ENCODE data around the gene TMEM144. TPM values are rescaled to one million over a fixed set of nuclear protein-coding genes. Genes with fewer than 3 reads are reported as not detected.

TMEM144 gene
- total RNA-seq, 1 experiment from 2014 or later = 6.0 TPM

- no peak for ATAC-seq
- no peak for TF ChIP-seq REST (IDR thresholded peaks at IDR 0.05; ENCODE audit: insufficient read depth in 1 of 2, low read depth in 2 of 2, low read length in 1 of 2)
- no peak for TF ChIP-seq POLR2AphosphoS5 (IDR thresholded peaks at IDR 0.05; ENCODE audit: low read depth, low read length)
- no peak for TF ChIP-seq CTCF (IDR thresholded peaks at IDR 0.05)
- no peak for TF ChIP-seq TCF7L2 (IDR thresholded peaks at IDR 0.05; ENCODE audit: low read depth, low read length)
- TF ChIP-seq SIN3A (IDR thresholded peaks at IDR 0.05; ENCODE audit: borderline replicate concordance, insufficient read depth, low read depth, low read length) = no peak
- ChIA-PET CTCF (no interaction called here), POLR2A (no interaction called here)
- Histone ChIP-seq H3K36me3 (ENCODE audit: control insufficient read depth, insufficient read depth, low read length) (no peaks in the 10 kb centered on the region), H3K4me3 (ENCODE audit: low read depth in 2 of 2, low read length in 2 of 2) (no peak overlapping the region), H3K27me3 (ENCODE audit: control insufficient read depth, insufficient read depth, low read length) (no peaks in the 10 kb centered on the region), H3K27ac (ENCODE audit: low read length) (no peak overlapping the region), H3K4me1 (ENCODE audit: control insufficient read depth, insufficient read depth, low read length) (peaks cover 3% of the 10 kb centered on the region; the same call in 1 of the 2 replicates), H3K9me3 (ENCODE audit: control insufficient read depth, insufficient read depth, low read depth, low read length) (no peaks in the 10 kb centered on the region)
- BruUV-seq (replicated peaks) = no TSS peak
- no peak for DNase-seq (ENCODE audit: low read depth, low spot score)
- intact Hi-C loops (cut with micrococcal nuclease; ENCODE audit: unreplicated experiment) (no loop called here), in situ Hi-C loops (cut with HindIII; ENCODE audit: low pct_unique_long_range_greater_than_20kb, low sequenced_read_pairs) (no loop called here)
Observed at GRCh38 chr4:158169506-158169905, 40.8 kb upstream of the TMEM144 start.

GRCh38 chr4:158169931-158170690 lies 40.2 kb upstream of the TMEM144 start:
- H3K27ac ChIP-seq (ENCODE audit: low read length) = no peak overlapping the region
- no peaks in the 10 kb centered on the region for H3K9me3 ChIP-seq (ENCODE audit: control insufficient read depth, insufficient read depth, low read depth, low read length)
- H3K4me3 ChIP-seq (ENCODE audit: low read depth in 2 of 2, low read length in 2 of 2) = no peak overlapping the region
- no peak for ATAC-seq
- no peak for DNase-seq (ENCODE audit: low read depth, low spot score)
- CTCF ChIA-PET = no interaction called here
- POLR2A ChIA-PET = no interaction called here
- no peak for TF ChIP-seq TCF7L2 (IDR thresholded peaks at IDR 0.05; ENCODE audit: low read depth, low read length)
- TF ChIP-seq POLR2AphosphoS5 (IDR thresholded peaks at IDR 0.05; ENCODE audit: low read depth, low read length) = no peak
- no peak for TF ChIP-seq REST (IDR thresholded peaks at IDR 0.05; ENCODE audit: insufficient read depth in 1 of 2, low read depth in 2 of 2, low read length in 1 of 2)
- no peak for TF ChIP-seq CTCF (IDR thresholded peaks at IDR 0.05)
- in situ Hi-C loops (cut with HindIII; ENCODE audit: low pct_unique_long_range_greater_than_20kb, low sequenced_read_pairs) = no loop called here
- H3K36me3 ChIP-seq (ENCODE audit: control insufficient read depth, insufficient read depth, low read length) = no peaks in the 10 kb centered on the region
- H3K27me3 ChIP-seq (ENCODE audit: control insufficient read depth, insufficient read depth, low read length) = no peaks in the 10 kb centered on the region
- BruUV-seq (replicated peaks) = no TSS peak
- H3K4me1 ChIP-seq (ENCODE audit: control insufficient read depth, insufficient read depth, low read length) = peaks cover 3% of the 10 kb centered on the region; the same call in 1 of the 2 replicates
- intact Hi-C loops (cut with micrococcal nuclease; ENCODE audit: unreplicated experiment) = loop anchor here (5.0 kb wide), 1 partner anchor 953 kb away; no protein-coding TSS in a partner anchor
